ENCODE results near the gene ODF2L. TPM values are rescaled to one million over a fixed set of nuclear protein-coding genes. Genes with fewer than 3 reads are reported as not detected.

ODF2L gene, protein sequence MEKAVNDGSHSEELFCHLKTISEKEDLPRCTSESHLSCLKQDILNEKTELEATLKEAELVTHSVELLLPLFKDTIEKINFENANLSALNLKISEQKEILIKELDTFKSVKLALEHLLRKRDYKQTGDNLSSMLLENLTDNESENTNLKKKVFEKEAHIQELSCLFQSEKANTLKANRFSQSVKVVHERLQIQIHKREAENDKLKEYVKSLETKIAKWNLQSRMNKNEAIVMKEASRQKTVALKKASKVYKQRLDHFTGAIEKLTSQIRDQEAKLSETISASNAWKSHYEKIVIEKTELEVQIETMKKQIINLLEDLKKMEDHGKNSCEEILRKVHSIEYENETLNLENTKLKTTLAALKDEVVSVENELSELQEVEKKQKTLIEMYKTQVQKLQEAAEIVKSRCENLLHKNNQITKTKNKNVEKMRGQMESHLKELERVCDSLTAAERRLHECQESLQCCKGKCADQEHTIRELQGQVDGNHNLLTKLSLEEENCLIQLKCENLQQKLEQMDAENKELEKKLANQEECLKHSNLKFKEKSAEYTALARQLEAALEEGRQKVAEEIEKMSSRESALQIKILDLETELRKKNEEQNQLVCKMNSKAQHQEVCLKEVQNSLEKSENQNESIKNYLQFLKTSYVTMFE
- 33.0 and 35.6 TPM in 2 replicates for total RNA-seq

DNA sequence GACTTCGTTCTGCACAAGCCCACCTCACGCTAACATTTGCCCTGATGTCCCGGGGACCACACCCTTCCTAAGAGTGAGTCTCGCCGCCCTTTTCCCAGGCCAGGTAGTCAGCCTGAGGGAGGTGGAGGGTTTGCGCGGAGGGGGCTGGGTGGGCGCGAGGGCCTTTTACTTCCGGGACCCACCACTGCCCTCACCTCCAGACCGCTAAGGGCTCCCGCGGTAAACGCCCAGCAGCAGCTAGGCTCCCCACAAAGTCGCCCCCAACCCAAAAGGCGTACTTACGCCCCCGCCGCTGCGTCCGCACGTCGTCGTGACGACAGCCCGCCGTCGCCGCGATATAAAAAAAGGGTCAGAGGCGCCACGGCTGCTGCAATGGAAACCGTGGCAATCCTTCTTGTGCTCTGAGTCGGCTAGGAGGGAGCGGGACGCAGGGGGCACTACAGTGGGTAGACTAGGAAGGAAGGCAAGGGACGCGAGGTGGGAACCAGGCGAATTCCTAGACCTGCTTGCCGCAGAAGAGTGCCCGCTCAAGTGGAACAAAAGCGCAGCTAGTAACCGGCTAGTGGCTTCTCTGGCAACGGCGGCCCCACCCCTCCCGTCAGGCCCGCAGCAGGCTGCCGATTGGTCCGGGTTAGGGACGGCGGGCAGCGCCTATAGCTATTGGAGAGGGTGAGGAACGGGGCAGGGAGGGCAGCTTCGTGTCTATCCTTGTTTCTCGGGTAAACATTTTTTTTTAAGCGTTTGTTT lies at the start of gene ODF2L:
Gene ODF2L, minus strand, starts transcription at position 573 of the 747 bp plus-strand sequence. CDS start 9,296 bp downstream, outside the sequence.

DNA sequence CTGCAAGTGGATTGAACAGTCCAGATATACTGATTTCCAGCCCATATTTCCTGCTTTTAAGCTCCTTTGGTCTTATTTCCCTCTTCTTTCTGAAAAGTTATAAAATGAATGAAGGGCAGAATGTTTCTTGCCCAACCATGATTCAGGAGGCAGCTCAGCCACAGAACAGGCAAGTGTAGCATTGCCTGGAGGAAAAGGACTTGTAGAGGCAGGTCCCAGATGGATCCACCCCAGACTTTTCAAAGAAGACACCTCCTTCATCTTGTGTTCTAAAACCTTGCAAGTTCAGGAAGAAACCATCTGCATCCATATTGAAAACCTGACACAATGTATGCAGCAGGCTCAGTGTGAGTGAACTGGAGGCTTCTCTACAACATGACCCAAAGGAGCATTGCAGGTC lies 27.8 kb upstream of the ODF2L start, which contains the start of gene CLCA2:
Gene CLCA2, plus strand, starts transcription at position 299 of the 400 bp plus-strand sequence. Its CDS starts 77 bp downstream, at position 376.

Small RNA genes lying within 50 kb of the gene (small RNA-seq; reads per million reads assigned to genes)
- not detected for gene MIR7856

Other genes with a start within 250 kb of the ODF2L start
- under 0.01 and 0.20 TPM in 2 replicates for gene COL24A1, start 239.6 kb downstream of the ODF2L start, total RNA-seq
- gene CLCA2, start 27.8 kb upstream of the ODF2L start, total RNA-seq = 0.39 and 1.8 TPM in 2 replicates
- gene CLCA1, start 72.6 kb upstream of the ODF2L start, total RNA-seq = not detected in 2 replicates
- gene CLCA4, start 150.8 kb upstream of the ODF2L start, total RNA-seq = not detected in 2 replicates

Data from subcutaneous preadipocyte (primary cell).